Suppressor macrophage (primary cell): ENCODE measurements around the gene PARK7.
"Not testable (repeated sequence)": the region's sequence is repeated elsewhere in the genome, so short reads cannot be mapped to it uniquely, and the experiment has no call there.

Source experiments
- DNase-seq, 4 experiments: peaks; one replicate each; pipeline ENCODE4 v3.0.0-alpha.2; 2020 to 2022

The PARK7 gene

GRCh38 chr1:7948960-7949359, 12.6 kb upstream of the PARK7 start:
- no peak for DNase-seq

- not testable (repeated sequence) for DNase-seq
Observed at GRCh38 chr1:7952791-7953190, 8.7 kb upstream of the PARK7 start.

GRCh38 chr1:7953850-7954609, 7.5 kb upstream of the PARK7 start:
- peak; percentile 98 to 99 (median 99) for DNase-seq

- no peak for DNase-seq
Observed at GRCh38 chr1:7954683-7955082, 6.8 kb upstream of the PARK7 start.

DNA sequence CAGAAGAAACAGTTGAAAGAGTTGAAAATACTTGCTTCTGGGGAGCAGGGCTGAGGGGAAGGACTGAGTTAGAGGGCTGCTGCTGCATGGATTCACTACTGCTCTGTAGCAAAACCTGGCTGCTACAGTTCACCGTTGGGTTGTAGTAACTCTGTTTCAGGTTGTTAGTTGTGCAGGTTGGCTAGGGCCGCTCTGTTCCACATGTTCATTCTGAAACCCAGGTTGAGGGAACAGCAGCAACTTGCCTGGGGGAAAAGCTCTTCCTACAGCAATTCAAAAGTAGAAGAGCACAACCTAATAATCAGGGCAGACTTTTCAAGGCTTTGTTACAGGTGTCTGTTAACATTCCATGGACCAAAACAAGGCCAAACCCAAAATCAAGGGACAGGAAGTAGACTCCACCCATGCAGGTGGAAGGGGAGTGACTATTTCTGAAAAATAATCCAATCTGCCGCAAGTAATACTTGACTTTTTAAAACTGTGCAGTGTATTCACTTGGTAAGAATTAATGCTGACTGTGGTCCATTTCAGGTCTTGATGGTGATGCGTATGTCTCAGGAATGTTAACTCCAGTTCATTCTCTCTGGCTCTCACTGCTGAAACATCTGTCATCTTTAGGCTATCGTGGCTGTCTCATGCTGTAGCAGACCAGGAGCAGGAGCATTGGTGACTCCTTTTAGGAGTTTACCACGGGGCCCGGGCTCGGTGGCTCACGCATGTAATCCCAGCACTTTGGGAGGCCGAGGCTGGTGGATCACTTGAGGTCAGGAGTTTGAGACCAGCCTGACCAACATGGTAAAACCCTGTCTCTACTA, 5.1 kb upstream of the PARK7 start:
- no peak for DNase-seq

- peak; percentile 24 to 66 (median 52) for DNase-seq
Observed at GRCh38 chr1:7960165-7960564, 1.3 kb upstream of the PARK7 start.

GRCh38 chr1:7960867-7961215, 670 bp upstream of the PARK7 start:
- DNase-seq = no peak

DNA sequence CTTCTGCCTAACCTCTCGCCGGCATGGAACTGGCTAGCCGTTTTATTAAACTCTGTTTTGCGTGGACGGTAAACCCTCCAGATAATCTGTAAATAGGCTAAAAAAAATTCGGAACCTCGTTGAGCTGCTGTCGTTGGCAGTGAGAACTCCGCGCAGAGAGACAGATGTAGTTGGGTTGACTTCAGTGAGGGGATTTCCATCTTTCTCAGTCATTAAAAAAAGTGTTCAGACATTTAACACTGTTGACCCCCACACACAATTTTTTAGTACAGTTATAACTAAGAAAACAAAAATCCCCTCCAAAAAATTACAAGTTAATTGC, 464 bp downstream of the PARK7 start:
- DNase-seq = no peak

- peak in 1 of 4 experiments; percentile 36 for DNase-seq
Observed at GRCh38 chr1:7962636-7963377, 1.3 kb downstream of the PARK7 start.

GRCh38 chr1:7963378-7963730, 1.8 kb downstream of the PARK7 start:
- not testable (repeated sequence) for DNase-seq

DNA sequence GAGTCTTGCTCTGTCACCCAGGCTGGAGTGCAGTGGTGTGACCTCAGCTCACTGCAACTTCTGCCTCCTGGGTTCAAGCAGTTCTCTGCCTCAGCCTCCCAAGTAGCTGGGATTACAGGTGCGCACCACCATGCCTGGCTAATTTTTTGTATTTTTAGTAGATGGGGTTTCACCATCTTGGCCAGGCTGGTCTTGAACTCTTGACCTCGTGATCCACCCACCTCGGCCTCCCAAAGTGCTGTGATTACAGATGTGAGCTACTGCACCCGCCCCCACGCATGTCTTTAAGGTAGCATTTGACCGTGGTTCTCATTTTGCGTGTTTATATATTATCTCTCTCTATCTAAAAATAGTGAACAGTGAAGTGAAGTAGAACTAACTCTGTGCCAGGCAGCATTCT, 2.3 kb downstream of the PARK7 start:
- DNase-seq = not testable (repeated sequence)

- DNase-seq = no peak
Observed at GRCh38 chr1:7964476-7964875, 3.0 kb downstream of the PARK7 start.

GRCh38 chr1:7967196-7967595, 5.7 kb downstream of the PARK7 start:
- DNase-seq = no peak

DNA sequence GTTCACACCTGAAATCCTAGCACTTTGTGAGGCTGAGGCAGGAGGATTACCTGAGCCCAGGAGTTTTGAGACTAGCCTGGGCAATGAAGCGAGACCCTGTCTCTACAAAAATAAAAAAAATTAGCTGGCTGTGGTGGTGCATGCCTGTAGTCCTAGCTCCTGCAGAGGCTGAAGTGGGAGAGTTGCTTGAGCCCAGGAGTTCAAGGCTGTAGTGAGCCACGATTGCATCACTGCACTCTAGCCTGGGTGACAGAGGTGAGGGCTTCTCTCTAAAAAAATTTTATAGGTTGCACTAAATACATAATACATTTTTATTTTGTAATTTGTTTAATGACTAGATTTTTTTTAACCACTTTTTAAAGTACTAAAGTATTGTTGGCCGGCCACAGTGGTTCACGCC, 6.1 kb downstream of the PARK7 start:
- no peak for DNase-seq

GRCh38 chr1:7970246-7970645, 8.7 kb downstream of the PARK7 start:
- no peak for DNase-seq

DNA sequence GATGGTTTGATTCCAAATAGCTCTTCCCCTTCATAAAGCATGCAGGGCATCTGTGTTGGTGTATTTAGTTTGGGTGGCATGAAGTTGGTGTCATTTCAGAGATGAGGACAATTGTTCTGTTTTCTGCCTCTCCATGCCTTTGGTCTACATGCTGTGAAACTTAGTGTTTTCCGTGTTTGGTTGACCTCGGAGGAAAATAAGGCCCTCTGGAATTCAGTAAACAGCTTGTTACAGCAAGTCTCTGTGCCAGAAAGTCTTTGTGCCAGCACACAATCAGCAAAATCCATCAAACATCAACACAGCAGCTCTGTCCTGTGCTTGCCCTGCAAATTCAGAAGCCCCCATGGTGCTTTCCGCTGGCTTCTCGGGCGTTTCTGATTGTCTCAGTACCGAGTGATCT, 9.5 kb downstream of the PARK7 start:
- no peak for DNase-seq

- no peak for DNase-seq
Observed at GRCh38 chr1:7972285-7972684, 10.8 kb downstream of the PARK7 start.

- DNase-seq = no peak
Observed at GRCh38 chr1:7973086-7973485, 11.6 kb downstream of the PARK7 start.

- peak; percentile 54 to 67 (median 64) for DNase-seq
Observed at GRCh38 chr1:7975212-7975865, 13.8 kb downstream of the PARK7 start.

- no peak for DNase-seq
Observed at GRCh38 chr1:7980984-7981383, 19.5 kb downstream of the PARK7 start.

DNA sequence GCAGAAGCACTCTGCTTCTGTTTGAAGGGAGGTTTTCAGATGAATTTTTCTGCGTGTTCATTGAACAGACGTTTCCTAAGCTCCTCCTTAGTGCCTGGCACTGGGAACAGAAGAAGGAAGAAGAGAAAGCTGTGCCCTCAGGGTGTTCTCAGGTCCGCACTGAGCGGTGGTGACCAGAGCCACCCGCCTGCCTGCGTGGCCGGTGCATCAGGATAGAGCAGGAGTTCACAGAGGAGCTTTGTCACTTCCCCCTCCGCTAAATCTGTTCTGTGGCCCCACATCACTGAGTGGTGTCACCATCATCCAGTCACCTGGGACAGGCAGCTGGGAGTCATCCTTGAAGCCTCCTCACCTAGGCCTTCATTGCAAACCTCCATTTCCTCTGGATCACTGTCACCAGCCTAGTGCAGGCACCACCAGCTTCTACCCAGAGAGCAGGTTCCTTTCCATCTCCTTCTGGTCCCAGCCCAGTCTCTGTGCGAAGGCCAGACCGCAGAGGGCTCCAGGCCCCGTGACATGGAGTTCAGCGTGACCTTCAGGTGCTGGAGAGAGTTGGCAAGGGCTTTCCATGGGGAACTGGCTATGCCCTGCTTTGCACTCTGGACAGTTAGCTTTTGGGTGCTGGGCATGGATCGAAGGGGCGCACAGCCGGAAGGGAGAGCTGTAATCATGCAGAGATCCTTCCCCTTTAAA, 21.7 kb downstream of the PARK7 start:
- no peak for DNase-seq

DNA sequence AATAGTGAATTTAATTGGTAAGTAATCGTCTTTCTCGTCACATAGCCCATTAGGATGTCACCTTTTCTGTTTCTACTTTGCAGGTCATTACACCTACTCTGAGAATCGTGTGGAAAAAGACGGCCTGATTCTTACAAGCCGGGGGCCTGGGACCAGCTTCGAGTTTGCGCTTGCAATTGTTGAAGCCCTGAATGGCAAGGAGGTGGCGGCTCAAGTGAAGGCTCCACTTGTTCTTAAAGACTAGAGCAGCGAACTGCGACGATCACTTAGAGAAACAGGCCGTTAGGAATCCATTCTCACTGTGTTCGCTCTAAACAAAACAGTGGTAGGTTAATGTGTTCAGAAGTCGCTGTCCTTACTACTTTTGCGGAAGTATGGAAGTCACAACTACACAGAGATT, 23.3 kb downstream of the PARK7 start:
- DNase-seq = no peak
